AG10803 (cell line): ENCODE data around the gene TMSB10.

Source experiments
- DNase-seq: peaks from one replicate; pipeline ENCODE4 v3.0.0; 2010; ENCODE audit warnings: low read depth
- H3K4me3 ChIP-seq: 2 replicates; pipeline ENCODE4 v1.5.1; 2011; ENCODE audit warnings: mild to moderate bottlenecking, low read length, control low read depth
- TF ChIP-seq, protein P1 (sequence below): conservative IDR thresholded peaks from 2 replicates; pipeline ENCODE4 v1.5.1; 2011; ENCODE audit warnings: mild to moderate bottlenecking, low read length, control low read depth, inconsistent platforms

The TMSB10 gene

DNA sequence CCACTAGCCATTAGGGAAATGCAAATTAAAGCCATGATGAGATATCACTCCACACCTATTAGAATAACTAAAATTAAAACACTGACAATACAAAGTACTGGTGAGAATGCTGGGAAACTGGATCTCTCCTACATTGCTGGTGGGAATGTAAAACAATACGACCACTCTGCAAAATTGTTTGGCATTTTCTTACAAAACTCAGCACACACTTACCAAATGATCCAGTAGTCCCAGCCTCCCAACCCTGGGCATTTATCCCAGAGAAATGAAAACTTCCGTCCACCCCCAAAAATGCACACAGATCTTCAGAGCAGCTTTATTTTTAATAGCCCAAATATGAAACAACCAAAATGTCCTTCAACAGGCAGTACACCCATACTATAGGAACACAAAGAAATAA lies 8.9 kb upstream of the TMSB10 start:
- H3K4me3 ChIP-seq: no peak overlapping the region
- DNase-seq: no peak
- TF ChIP-seq, protein P1, sequence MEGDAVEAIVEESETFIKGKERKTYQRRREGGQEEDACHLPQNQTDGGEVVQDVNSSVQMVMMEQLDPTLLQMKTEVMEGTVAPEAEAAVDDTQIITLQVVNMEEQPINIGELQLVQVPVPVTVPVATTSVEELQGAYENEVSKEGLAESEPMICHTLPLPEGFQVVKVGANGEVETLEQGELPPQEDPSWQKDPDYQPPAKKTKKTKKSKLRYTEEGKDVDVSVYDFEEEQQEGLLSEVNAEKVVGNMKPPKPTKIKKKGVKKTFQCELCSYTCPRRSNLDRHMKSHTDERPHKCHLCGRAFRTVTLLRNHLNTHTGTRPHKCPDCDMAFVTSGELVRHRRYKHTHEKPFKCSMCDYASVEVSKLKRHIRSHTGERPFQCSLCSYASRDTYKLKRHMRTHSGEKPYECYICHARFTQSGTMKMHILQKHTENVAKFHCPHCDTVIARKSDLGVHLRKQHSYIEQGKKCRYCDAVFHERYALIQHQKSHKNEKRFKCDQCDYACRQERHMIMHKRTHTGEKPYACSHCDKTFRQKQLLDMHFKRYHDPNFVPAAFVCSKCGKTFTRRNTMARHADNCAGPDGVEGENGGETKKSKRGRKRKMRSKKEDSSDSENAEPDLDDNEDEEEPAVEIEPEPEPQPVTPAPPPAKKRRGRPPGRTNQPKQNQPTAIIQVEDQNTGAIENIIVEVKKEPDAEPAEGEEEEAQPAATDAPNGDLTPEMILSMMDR: no peak

DNA sequence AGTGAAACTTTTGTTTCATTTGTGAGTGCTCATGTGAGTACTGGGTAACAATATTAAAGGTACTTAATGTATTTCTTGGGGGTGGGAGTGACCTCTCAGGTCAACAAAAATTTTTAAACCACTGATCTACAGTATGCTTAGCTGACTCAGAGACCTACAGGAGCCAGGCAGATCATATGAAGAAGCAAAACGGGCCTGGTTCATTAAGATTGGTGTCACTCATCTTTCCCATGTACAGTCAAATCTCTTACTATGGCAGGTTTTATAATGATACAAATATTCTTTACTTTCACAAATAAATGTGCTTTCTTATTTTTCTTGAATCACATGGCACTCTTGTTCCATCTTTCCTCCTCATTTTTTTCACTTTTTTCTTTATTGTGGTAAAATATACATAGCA lies 7.7 kb upstream of the TMSB10 start:
- no peak overlapping the region for H3K4me3 ChIP-seq
- TF ChIP-seq, protein P1: no peak
- no peak for DNase-seq

DNA sequence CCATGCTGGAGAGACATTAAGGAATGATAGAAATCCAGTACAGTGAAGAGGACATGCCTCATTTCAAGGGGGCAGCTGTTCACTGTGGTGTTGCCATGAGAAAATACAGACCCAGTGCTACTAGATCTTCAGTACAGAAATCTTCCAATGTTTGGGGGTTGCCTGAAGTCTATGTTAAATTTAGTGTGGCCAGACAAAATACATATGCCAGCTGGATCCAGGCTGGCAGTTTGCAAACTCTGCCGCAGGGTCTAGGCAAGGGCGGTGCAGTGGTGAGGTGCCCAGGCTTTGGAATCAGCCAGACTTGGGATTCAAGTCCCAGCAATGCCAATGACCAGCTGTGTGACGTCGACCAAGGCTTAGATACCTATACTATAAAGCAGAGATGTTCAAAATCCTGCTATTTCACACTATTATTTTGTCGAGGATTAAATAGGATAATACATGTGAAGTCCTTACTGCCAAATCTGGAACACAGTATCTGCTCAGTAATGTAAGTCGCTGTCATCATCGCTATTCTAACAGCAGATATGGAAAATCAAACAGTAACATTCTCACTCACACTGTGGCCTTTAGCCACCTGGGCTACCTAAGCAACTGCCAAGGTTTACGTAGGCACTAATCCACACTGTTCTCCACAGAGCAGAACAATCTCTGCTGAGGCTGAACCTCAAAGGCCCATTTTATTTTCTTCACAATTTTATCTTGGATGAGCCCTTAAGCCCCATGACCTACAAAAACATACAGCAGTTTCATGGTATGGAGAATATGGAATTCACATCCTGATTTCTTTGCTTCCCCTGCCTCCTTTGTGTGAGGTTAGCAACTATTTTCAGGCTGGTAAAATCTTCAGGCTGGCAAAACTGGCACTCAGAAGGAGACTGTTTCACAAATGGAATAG lies 5.9 kb upstream of the TMSB10 start:
- no peak for DNase-seq
- no peak overlapping the region for H3K4me3 ChIP-seq
- TF ChIP-seq, protein P1: no peak

DNA sequence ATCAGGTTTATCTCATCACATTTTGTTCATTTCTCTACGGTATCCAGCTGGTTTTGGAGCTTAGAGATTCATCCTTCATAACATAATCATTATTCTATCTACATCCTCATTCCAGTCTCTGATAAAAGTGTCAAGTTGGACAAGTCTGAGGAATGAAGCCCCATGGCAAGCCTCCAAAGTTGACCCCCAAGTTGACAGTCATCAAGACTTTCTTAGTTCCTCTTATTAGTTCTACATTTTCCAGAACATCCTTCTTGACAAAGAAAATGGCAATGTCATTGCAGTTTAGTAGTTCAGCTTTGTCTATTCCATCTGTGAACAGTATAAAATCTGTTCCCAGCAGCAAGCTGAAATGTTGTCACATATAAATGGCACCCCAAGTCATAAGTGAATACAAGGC lies 4.5 kb upstream of the TMSB10 start:
- TF ChIP-seq, protein P1: no peak
- H3K4me3 ChIP-seq: no peak overlapping the region
- DNase-seq: no peak

DNA sequence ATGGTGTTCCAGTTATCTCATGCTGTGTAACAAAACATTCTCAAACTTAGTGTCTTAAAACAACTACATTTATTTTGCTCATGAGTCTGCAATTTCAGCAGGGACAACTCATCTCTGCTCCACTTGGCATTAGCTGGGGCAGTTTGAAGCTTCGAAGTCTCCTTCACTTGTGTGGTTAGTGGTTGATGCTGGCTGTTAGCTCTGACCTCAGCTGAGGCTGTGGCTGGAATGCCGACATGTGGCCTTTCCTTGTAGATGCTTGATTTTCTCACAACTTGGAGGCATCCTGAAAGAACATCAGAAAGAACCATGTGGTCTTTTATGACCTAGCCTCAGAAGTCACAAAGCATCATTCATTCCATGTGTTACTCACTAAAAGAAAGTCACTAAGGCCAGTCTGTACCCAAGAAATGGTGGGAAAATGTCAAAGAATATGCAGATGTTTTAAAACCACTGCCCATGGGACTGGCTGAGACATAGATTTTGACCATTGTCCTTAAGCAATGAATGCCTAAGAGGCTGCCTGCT lies 3.8 kb upstream of the TMSB10 start:
- DNase-seq: peak; percentile 98
- H3K4me3 ChIP-seq: no peak overlapping the region
- TF ChIP-seq, protein P1: no peak

DNA sequence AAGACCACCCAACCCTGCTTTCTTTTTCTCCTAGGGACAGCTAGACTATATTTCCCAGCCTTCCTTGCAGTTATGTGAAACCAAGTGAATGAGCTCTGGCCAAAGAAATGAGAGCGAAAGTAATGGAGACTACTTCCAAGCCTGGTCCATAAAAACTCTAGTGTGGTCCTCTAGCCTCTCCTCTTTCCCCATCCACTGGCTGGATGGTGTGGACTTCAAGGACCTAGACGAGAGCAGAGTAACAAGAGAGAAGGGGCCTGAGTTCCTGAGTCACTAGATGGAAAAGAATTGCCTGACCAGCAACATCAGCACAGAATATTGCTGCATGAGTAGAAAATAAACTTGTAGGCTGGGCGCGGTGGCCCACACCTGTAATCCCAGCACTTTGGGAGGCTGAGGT lies 2.9 kb upstream of the TMSB10 start:
- TF ChIP-seq, protein P1: no peak
- no peak overlapping the region for H3K4me3 ChIP-seq
- DNase-seq: no peak

DNA sequence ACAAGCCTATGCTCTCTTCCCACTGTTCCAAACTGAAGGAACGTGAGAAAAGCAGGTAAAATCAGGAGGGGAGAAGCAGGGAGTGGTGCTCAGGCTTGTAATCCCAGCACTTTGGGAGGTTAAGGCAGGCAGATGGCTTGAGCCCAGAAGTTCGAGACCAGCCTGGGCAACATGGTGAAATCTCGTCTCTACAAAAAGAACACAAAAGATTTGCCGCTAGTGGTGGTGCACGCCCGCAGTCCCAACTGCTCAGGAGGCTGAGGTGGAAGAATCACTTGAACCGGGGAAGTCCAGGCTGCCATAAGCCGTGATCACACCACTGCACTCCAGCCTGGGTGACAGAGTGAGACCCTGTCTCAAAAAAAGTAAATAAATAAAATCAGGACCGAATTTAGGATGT lies 1.3 kb upstream of the TMSB10 start:
- H3K4me3 ChIP-seq: no peak overlapping the region
- no peak for DNase-seq
- TF ChIP-seq, protein P1: no peak
